Chondrocyte (in vitro differentiated cells): ENCODE measurements around the gene ANKRD13C. TPM values are rescaled to one million over a fixed set of nuclear protein-coding genes. Genes with fewer than 3 reads are reported as not detected.

Source experiments
- DNase-seq: peaks from one replicate; pipeline ENCODE4 v3.0.0; 2021; ENCODE audit warnings: mixed read lengths, low spot score
- H3K27ac Mint-ChIP-seq: one replicate; pipeline ENCODE4 v1.8.0; 2021; ENCODE audit warnings: mild to moderate bottlenecking, moderate library complexity, mixed read lengths; ENCODE audit not compliant: unreplicated experiment
- H3K27me3 Mint-ChIP-seq: 2 replicates; pipeline ENCODE4 v1.8.0; 2021; ENCODE audit warnings: low read depth, mixed read lengths
- H3K36me3 Mint-ChIP-seq: 2 replicates; pipeline ENCODE4 v1.8.0; 2021; ENCODE audit warnings: low read depth, mixed read lengths
- H3K4me1 Mint-ChIP-seq: 2 replicates; pipeline ENCODE4 v1.8.0; 2021; ENCODE audit warnings: low read depth, mild to moderate bottlenecking, mixed read lengths
- H3K4me3 Mint-ChIP-seq: one replicate; pipeline ENCODE4 v1.8.0; 2021; ENCODE audit warnings: mild to moderate bottlenecking, moderate library complexity, mixed read lengths; ENCODE audit not compliant: unreplicated experiment
- H3K9me3 Mint-ChIP-seq: 2 replicates; pipeline ENCODE4 v1.8.0; 2021; ENCODE audit warnings: low read depth, mixed read lengths
- total RNA-seq: library from RNA; stranded (reverse); gene quantifications from 3 replicates; pipeline ENCODE4 v1.2.1, GENCODE V29; 2021
- TF ChIP-seq, protein P1 (sequence below): fragments of 200-600 bp; sonication (generic); IDR thresholded peaks from 2 replicates; pipeline ENCODE4 v1.5.0; 2021; ENCODE audit warnings: antibody characterized with exemption, mild to moderate bottlenecking, moderate library complexity

The ANKRD13C gene
- total RNA-seq, 1 donor from 2014 or later = 19.4 TPM

DNA sequence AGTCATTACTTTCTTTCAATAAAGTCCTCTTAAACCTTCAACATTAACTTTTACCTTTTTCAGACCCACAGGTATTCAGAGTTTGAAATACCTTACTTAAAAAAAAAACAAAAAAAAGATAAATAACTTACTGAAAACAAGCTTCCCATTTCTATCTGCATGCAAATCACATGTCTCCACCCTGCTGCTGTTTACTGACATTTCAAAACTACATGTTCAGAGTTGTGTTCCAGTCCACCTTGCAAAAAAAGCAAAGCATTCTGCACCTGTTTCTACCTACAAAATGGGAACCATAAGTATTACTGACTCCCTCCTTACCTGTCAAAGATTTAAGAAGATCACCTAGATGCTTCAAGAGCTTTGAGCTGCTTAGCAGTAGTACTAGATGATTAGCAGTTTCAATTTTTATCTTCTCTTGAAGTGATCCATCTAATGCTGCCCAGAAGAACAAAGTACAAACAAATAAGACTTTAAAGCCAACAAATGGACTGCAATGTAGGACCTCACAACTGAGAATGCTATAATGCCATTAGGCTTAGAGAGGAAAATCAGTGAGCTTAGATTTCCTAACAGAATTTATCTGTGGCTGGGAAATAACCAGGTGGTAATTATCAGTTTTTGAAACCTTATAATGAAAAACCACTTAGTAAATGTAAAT, 61.2 kb downstream of the ANKRD13C start:
- no peak overlapping the region for H3K27ac Mint-ChIP-seq
- H3K9me3 Mint-ChIP-seq = no peaks in the 10 kb centered on the region
- TF ChIP-seq, protein P1, sequence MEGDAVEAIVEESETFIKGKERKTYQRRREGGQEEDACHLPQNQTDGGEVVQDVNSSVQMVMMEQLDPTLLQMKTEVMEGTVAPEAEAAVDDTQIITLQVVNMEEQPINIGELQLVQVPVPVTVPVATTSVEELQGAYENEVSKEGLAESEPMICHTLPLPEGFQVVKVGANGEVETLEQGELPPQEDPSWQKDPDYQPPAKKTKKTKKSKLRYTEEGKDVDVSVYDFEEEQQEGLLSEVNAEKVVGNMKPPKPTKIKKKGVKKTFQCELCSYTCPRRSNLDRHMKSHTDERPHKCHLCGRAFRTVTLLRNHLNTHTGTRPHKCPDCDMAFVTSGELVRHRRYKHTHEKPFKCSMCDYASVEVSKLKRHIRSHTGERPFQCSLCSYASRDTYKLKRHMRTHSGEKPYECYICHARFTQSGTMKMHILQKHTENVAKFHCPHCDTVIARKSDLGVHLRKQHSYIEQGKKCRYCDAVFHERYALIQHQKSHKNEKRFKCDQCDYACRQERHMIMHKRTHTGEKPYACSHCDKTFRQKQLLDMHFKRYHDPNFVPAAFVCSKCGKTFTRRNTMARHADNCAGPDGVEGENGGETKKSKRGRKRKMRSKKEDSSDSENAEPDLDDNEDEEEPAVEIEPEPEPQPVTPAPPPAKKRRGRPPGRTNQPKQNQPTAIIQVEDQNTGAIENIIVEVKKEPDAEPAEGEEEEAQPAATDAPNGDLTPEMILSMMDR = no peak
- H3K4me1 Mint-ChIP-seq = peaks cover 4% of the 10 kb centered on the region
- H3K4me3 Mint-ChIP-seq = no peak overlapping the region
- H3K36me3 Mint-ChIP-seq = peaks cover 7% of the 10 kb centered on the region
- DNase-seq = no peak
- no peaks in the 10 kb centered on the region for H3K27me3 Mint-ChIP-seq

DNA sequence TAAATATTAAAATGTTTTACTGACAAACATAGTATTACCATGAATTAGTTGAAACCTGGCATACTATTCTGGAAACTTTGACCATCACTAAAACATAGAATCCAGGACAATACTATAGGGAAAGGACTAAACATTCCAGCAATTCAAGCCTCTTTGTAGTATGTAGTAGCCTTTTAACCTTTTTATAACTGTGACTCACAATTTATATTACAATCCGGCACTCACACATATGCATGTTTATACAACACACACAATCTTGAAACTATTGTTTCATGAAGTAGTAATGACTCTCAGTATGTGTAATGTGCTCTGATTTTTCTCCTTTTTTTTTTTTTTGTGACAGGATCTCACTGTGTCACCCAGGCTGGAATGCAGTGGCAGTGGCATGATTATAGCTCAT, 64.3 kb downstream of the ANKRD13C start:
- Mint-ChIP-seq H3K9me3 (no peaks in the 10 kb centered on the region), H3K4me3 (no peak overlapping the region), H3K4me1 (peaks cover 7% of the 10 kb centered on the region), H3K27ac (no peak overlapping the region), H3K36me3 (peaks cover 7% of the 10 kb centered on the region), H3K27me3 (no peaks in the 10 kb centered on the region)
- no peak for DNase-seq
- TF ChIP-seq, protein P1 = no peak

DNA sequence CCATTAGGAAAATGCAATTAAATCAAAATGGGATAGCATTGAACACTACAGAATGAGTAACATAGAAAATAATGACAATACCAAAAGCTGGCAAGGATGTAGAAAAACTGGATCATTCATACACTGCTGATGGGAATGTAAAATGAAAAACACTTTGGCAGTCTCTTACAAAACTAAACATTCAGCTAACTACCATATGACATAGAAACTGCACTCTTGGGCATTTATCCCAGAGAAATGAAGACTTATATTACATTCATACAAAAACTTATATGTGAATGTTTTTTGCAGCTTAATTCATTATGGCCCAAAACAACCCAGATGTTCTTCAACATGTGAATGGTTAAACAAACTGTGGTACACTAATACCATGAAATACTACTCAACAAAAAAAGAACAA, 66.4 kb downstream of the ANKRD13C start:
- Mint-ChIP-seq H3K27me3 (no peaks in the 10 kb centered on the region), H3K27ac (no peak overlapping the region), H3K9me3 (no peaks in the 10 kb centered on the region), H3K4me3 (no peak overlapping the region), H3K4me1 (peaks cover 7% of the 10 kb centered on the region), H3K36me3 (peaks cover 5% of the 10 kb centered on the region)
- no peak for DNase-seq
- TF ChIP-seq, protein P1 = no peak

DNA sequence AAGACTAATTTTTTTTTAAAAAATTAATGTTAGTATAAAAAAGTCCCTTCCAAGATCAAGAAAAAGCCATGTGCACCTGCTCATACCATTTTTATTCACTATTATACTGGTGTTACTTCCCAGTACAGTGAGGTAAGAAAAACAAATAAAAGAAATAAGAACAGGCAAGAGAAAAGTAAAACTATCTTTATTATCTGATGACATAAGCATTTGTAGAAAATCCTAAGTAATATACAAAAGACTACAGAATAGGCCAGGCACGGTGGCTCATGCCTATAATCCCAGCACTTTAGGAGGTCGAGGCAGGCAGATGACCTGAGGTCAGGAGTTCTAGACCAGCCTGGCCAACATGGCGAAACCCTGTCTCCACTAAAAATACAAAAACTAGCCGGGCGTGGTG, 68.1 kb downstream of the ANKRD13C start:
- no peaks in the 10 kb centered on the region for H3K9me3 Mint-ChIP-seq
- TF ChIP-seq, protein P1 = no peak
- peaks cover 7% of the 10 kb centered on the region for H3K4me1 Mint-ChIP-seq
- no peak overlapping the region for H3K27ac Mint-ChIP-seq
- no peak overlapping the region for H3K4me3 Mint-ChIP-seq
- no peak for DNase-seq
- no peaks in the 10 kb centered on the region for H3K27me3 Mint-ChIP-seq
- peaks cover 6% of the 10 kb centered on the region for H3K36me3 Mint-ChIP-seq

DNA sequence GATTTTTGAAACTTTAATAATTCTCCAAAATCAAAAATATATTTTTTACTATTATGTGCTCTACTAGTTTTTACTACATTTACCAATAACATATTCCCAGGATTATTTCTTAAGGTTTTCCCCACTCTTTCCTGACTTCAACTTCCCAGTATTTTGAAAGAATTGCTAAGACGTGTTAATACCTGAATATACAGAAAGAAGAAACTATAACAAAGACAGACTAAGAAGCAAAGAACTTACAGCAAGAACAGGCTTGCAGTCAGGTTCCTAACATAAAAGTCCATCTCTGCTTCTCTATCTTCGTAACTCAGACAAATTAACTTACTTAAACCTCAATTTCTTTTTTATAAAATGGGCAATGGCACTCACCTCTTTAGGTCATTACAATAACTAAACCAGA, 70.2 kb downstream of the ANKRD13C start:
- H3K4me3 Mint-ChIP-seq = no peak overlapping the region
- DNase-seq = no peak
- H3K9me3 Mint-ChIP-seq = no peaks in the 10 kb centered on the region
- H3K4me1 Mint-ChIP-seq = peaks cover 3% of the 10 kb centered on the region
- peaks cover 9% of the 10 kb centered on the region for H3K36me3 Mint-ChIP-seq
- TF ChIP-seq, protein P1 = no peak
- H3K27me3 Mint-ChIP-seq = no peaks in the 10 kb centered on the region
- no peak overlapping the region for H3K27ac Mint-ChIP-seq
